GM20000 (cell line): ENCODE data around the gene GALC.

ENCODE experiments used
- DNase-seq: peaks from one replicate; pipeline ENCODE4 v3.0.0; 2012; ENCODE audit warnings: low spot score
- CTCF ChIP-seq: IDR thresholded peaks from 2 replicates; pipeline ENCODE4 v1.5.1; 2012; ENCODE audit warnings: mild to moderate bottlenecking, control low read depth; ENCODE audit errors: extremely low read depth, missing control alignments

The GALC gene

GRCh38 chr14:87899228-87899627 is 93.8 kb downstream of the GALC start:
- TF ChIP-seq CTCF, result no peak
- DNase-seq, result no peak

- no peak for TF ChIP-seq CTCF
- DNase-seq, result no peak
Measured at GRCh38 chr14:87898301-87898700, 94.7 kb downstream of the GALC start.

GRCh38 chr14:87896393-87897380 is 96.3 kb downstream of the GALC start:
- peak; percentile 44 for DNase-seq
- TF ChIP-seq CTCF, result peak; percentile 58

- no peak for DNase-seq
Measured at GRCh38 chr14:87894920-87895319, 98.1 kb downstream of the GALC start.

GRCh38 chr14:87892763-87893162 is 100.2 kb downstream of the GALC start:
- no peak for DNase-seq
- TF ChIP-seq CTCF, result no peak

More at GRCh38 chr14:87894920-87895319, 98.1 kb downstream of the GALC start:
- no peak for TF ChIP-seq CTCF

- DNase-seq, result peak; percentile 26
- peak; percentile 64 for TF ChIP-seq CTCF
Measured at GRCh38 chr14:87888136-87888999, 104.6 kb downstream of the GALC start.

- TF ChIP-seq CTCF, result no peak
- no peak for DNase-seq
Measured at GRCh38 chr14:87883750-87884149, 109.2 kb downstream of the GALC start.
